HUES48 (cell line): Measurements from ENCODE around the gene GDF10.

Experiments
- H3K27ac ChIP-seq: one replicate; pipeline ENCODE4 v1.7.0; 2013; ENCODE audit warnings: low read depth, low read length, inconsistent platforms
- H3K27me3 ChIP-seq: 2 replicates; pipeline ENCODE4 v1.6.1; 2013; ENCODE audit warnings: mild to moderate bottlenecking, low read length; ENCODE audit not compliant: control insufficient read depth, insufficient read depth
- H3K36me3 ChIP-seq: 2 replicates; pipeline ENCODE4 v1.6.1; 2013; ENCODE audit warnings: low read length; ENCODE audit not compliant: control insufficient read depth, insufficient read depth
- H3K4me1 ChIP-seq: 2 replicates; pipeline ENCODE4 v1.6.1; 2013; ENCODE audit warnings: mild to moderate bottlenecking, low read length; ENCODE audit not compliant: control insufficient read depth, insufficient read depth
- H3K4me3 ChIP-seq: 2 replicates; pipeline ENCODE4 v1.5.1; 2013; ENCODE audit warnings: mild to moderate bottlenecking, low read depth, low read length
- H3K9ac ChIP-seq: 2 replicates; pipeline ENCODE4 v1.6.1; 2013; ENCODE audit warnings: mild to moderate bottlenecking, low read depth, low read length, moderate library complexity
- H3K9me3 ChIP-seq: 2 replicates; pipeline ENCODE4 v1.6.1; 2013; ENCODE audit warnings: low read length; ENCODE audit not compliant: control insufficient read depth, insufficient read depth

Gene GDF10

GRCh38 chr10:47295411-47295810, 4.6 kb upstream of the GDF10 start:
- H3K4me3 ChIP-seq: no peak overlapping the region
- H3K27me3 ChIP-seq: peaks cover 21% of the 10 kb centered on the region
- no peak overlapping the region for H3K9ac ChIP-seq
- peaks cover 5% of the 10 kb centered on the region for H3K4me1 ChIP-seq
- H3K27ac ChIP-seq: no peak overlapping the region
- H3K9me3 ChIP-seq: no peaks in the 10 kb centered on the region
- H3K36me3 ChIP-seq: no peaks in the 10 kb centered on the region

- no peaks in the 10 kb centered on the region for H3K36me3 ChIP-seq
- H3K27ac ChIP-seq: no peak overlapping the region
- H3K27me3 ChIP-seq: peaks cover 30% of the 10 kb centered on the region
- no peak overlapping the region for H3K9ac ChIP-seq
- H3K4me3 ChIP-seq: no peak overlapping the region
- no peaks in the 10 kb centered on the region for H3K9me3 ChIP-seq
- peaks cover 5% of the 10 kb centered on the region for H3K4me1 ChIP-seq
Measured at GRCh38 chr10:47296156-47296894, 3.7 kb upstream of the GDF10 start.

- Histone ChIP-seq H3K4me3 (no peak overlapping the region), H3K9ac (no peak overlapping the region), H3K27ac (no peak overlapping the region), H3K36me3 (no peaks in the 10 kb centered on the region), H3K4me1 (peaks cover 5% of the 10 kb centered on the region), H3K9me3 (no peaks in the 10 kb centered on the region), H3K27me3 (peaks cover 36% of the 10 kb centered on the region)
Measured at GRCh38 chr10:47296941-47297340, 3.1 kb upstream of the GDF10 start.

GRCh38 chr10:47297866-47298540, 2.0 kb upstream of the GDF10 start:
- no peak overlapping the region for H3K4me3 ChIP-seq
- no peaks in the 10 kb centered on the region for H3K9me3 ChIP-seq
- H3K27me3 ChIP-seq: peaks cover 47% of the 10 kb centered on the region
- H3K4me1 ChIP-seq: peaks cover 5% of the 10 kb centered on the region
- H3K27ac ChIP-seq: no peak overlapping the region
- no peaks in the 10 kb centered on the region for H3K36me3 ChIP-seq
- no peak overlapping the region for H3K9ac ChIP-seq

GRCh38 chr10:47298715-47299114, 1.3 kb upstream of the GDF10 start:
- Histone ChIP-seq H3K4me3 (no peak overlapping the region), H3K27ac (no peak overlapping the region), H3K4me1 (peaks cover 5% of the 10 kb centered on the region), H3K9me3 (no peaks in the 10 kb centered on the region), H3K27me3 (peaks cover 47% of the 10 kb centered on the region), H3K36me3 (no peaks in the 10 kb centered on the region), H3K9ac (no peak overlapping the region)

- H3K27me3 ChIP-seq: peaks cover 47% of the 10 kb centered on the region
Measured at GRCh38 chr10:47300429-47300931, 483 bp downstream of the GDF10 start.

GRCh38 chr10:47301833-47302232, 1.8 kb downstream of the GDF10 start:
- H3K9ac ChIP-seq: no peak overlapping the region
- peaks cover 3% of the 10 kb centered on the region for H3K4me1 ChIP-seq
- no peak overlapping the region for H3K27ac ChIP-seq
- no peak overlapping the region for H3K4me3 ChIP-seq
- no peaks in the 10 kb centered on the region for H3K9me3 ChIP-seq
- peaks cover 47% of the 10 kb centered on the region for H3K27me3 ChIP-seq
- no peaks in the 10 kb centered on the region for H3K36me3 ChIP-seq

More at GRCh38 chr10:47300429-47300931, 483 bp downstream of the GDF10 start:
- Histone ChIP-seq H3K9me3 (no peaks in the 10 kb centered on the region), H3K9ac (no peak overlapping the region), H3K4me3 (peak overlapping the region; percentile 53), H3K27ac (no peak overlapping the region), H3K36me3 (no peaks in the 10 kb centered on the region), H3K4me1 (peaks cover 9% of the 10 kb centered on the region)

GRCh38 chr10:47303105-47303504, 3.1 kb downstream of the GDF10 start:
- Histone ChIP-seq H3K4me3 (no peak overlapping the region), H3K27me3 (peaks cover 47% of the 10 kb centered on the region), H3K9ac (no peak overlapping the region), H3K27ac (no peak overlapping the region), H3K9me3 (no peaks in the 10 kb centered on the region), H3K4me1 (peaks cover 3% of the 10 kb centered on the region; the same call in 1 of the 2 replicates), H3K36me3 (no peaks in the 10 kb centered on the region)

- Histone ChIP-seq H3K4me1 (peaks cover 3% of the 10 kb centered on the region; the same call in 1 of the 2 replicates), H3K27me3 (peaks cover 41% of the 10 kb centered on the region), H3K36me3 (no peaks in the 10 kb centered on the region), H3K9ac (no peak overlapping the region), H3K9me3 (no peaks in the 10 kb centered on the region), H3K4me3 (no peak overlapping the region), H3K27ac (no peak overlapping the region)
Measured at GRCh38 chr10:47303866-47304265, 3.9 kb downstream of the GDF10 start.

- no peak overlapping the region for H3K4me3 ChIP-seq
- H3K27me3 ChIP-seq: peaks cover 24% of the 10 kb centered on the region
- H3K36me3 ChIP-seq: no peaks in the 10 kb centered on the region
- peaks cover 3% of the 10 kb centered on the region; the same call in 1 of the 2 replicates for H3K4me1 ChIP-seq
- no peaks in the 10 kb centered on the region for H3K9me3 ChIP-seq
- no peak overlapping the region for H3K27ac ChIP-seq
- H3K9ac ChIP-seq: no peak overlapping the region
Measured at GRCh38 chr10:47305566-47305965, 5.6 kb downstream of the GDF10 start.
